HepG2 (cell line): ENCODE results near the gene CCDC97. TPM values are rescaled to one million over a fixed set of nuclear protein-coding genes. Genes with fewer than 3 reads are reported as not detected.

Experiments
- ATAC-seq: fragments of 200-7000 bp; cut with Tn5 transposase; 3 replicates; pipeline ENCODE4 v1.9.1; 2020; ENCODE audit warnings: mild to moderate bottlenecking, moderate library complexity
- BruUV-seq: library from RNA; stranded (reverse); fragments of 400-500 nt; replicated peaks from 2 replicates; lab custom pipeline; 2021; lab: Mats Ljungman, UMichigan
- CTCF ChIA-PET: fragments of 300-600 bp; formaldehyde crosslinking; extraction: SDS; loops from one replicate; lab custom pipeline; 2021; ENCODE audit warnings: low total read pairs, inconsistent platforms, low intra/inter-chr PET ratio; lab: Yijun Ruan, JAX
- POLR2A ChIA-PET: fragments of 350-600 bp; sonication (Branson Sonifier 250); formaldehyde crosslinking; loops from one replicate; lab custom pipeline; 2020; ENCODE audit warnings: antibody characterized with exemption, inconsistent platforms; lab: Yijun Ruan, JAX
- DNase-seq: peaks from one replicate; pipeline ENCODE4 v3.0.0-alpha.2; 2015; ENCODE audit warnings: low spot score
- FAIRE-seq: peaks from 3 replicates; lab custom pipeline; 2011; peaks lifted over from hg19 to GRCh38; lab: Jason Lieb, UNC
- H2AFZ ChIP-seq: one replicate; pipeline ENCODE4 v1.6.1; 2011; ENCODE audit warnings: low read length, inconsistent platforms
- H3K27ac ChIP-seq: fragments of 300-600 bp; 3 replicates; pipeline ENCODE4 v1.8.0; 2011; ENCODE audit warnings: mixed run types, mild to moderate bottlenecking, mixed read lengths, low read length, inconsistent platforms; ENCODE audit not compliant: insufficient read depth; ENCODE audit errors: extremely low read length
- H3K27me3 ChIP-seq, 2 experiments: fragments of 200-600 bp in 1 of 2; 2 replicates in 1 of 2; 3 replicates in 1 of 2; pipeline versions ENCODE4 v1.6.0 to v1.8.0; 2011; ENCODE audit warnings: low read length in 2 of 2, mild to moderate bottlenecking in 2 of 2, moderate library complexity in 2 of 2, inconsistent platforms in 1 of 2; ENCODE audit not compliant: insufficient read depth in 2 of 2, control insufficient read depth in 1 of 2
- H3K36me3 ChIP-seq, 2 experiments: fragments of 200-600 bp in 1 of 2; replicated peaks in 1 of 2; 2 replicates in 1 of 2; 3 replicates in 1 of 2; pipeline versions ENCODE4 v1.5.1 to v1.8.0; 2011; ENCODE audit warnings: low read length in 2 of 2, inconsistent platforms in 1 of 2; ENCODE audit not compliant: insufficient read depth in 2 of 2, control insufficient read depth in 1 of 2
- H3K4me1 ChIP-seq: 2 replicates; pipeline ENCODE4 v1.5.1; 2012; ENCODE audit warnings: low read length, inconsistent platforms; ENCODE audit not compliant: insufficient read depth
- H3K4me2 ChIP-seq: 2 replicates; pipeline ENCODE4 v1.6.0; 2011; ENCODE audit warnings: low read depth, low read length, inconsistent platforms
- H3K4me3 ChIP-seq, 3 experiments: fragments of 200-600 bp in 1 of 3; sonication (generic), shearing (Covaris generic) in 1 of 3; replicated peaks in 1 of 3; 2 replicates each; pipeline ENCODE4 v1.5.1; 2011 to 2016; ENCODE audit warnings: low read length in 3 of 3, inconsistent platforms in 2 of 3, low read depth in 2 of 3, mild to moderate bottlenecking in 2 of 3, control low read depth in 1 of 3, mixed read lengths in 1 of 3; ENCODE audit not compliant: insufficient read depth in 1 of 3
- H3K79me2 ChIP-seq: one replicate; pipeline ENCODE4 v1.6.1; 2011; ENCODE audit warnings: low read length, inconsistent platforms; ENCODE audit not compliant: insufficient read depth
- H3K9ac ChIP-seq: 2 replicates; pipeline ENCODE4 v1.6.0; 2011; ENCODE audit warnings: mild to moderate bottlenecking, low read depth, low read length, inconsistent platforms; ENCODE audit not compliant: insufficient read depth
- H3K9me3 ChIP-seq: 2 replicates; pipeline ENCODE4 v1.5.1; 2012; ENCODE audit warnings: mild to moderate bottlenecking, low read length
- H4K20me1 ChIP-seq: 2 replicates; pipeline ENCODE4 v1.6.0; 2011; ENCODE audit warnings: inconsistent platforms, mild to moderate bottlenecking, low read length, moderate library complexity; ENCODE audit not compliant: insufficient read depth
- EHMT2 ChIP-seq: fragments of 200-600 bp; sonication (generic); IDR thresholded peaks from 2 replicates; pipeline ENCODE4 v1.7.0; 2017; ENCODE audit warnings: antibody characterized with exemption, low read depth, low read length, borderline replicate concordance
- HES4 ChIP-seq: sonication (generic); formaldehyde crosslinking; IDR thresholded peaks from 2 replicates; pipeline ENCODE4 v1.9.0; 2021; ENCODE audit warnings: mild to moderate bottlenecking, missing genetic modification reagents, borderline replicate concordance
- MIER3 ChIP-seq: IDR thresholded peaks from 2 replicates; pipeline ENCODE4 v1.6.1; 2016; ENCODE audit warnings: missing compliant biosample characterization, borderline replicate concordance
- PLRG1 ChIP-seq: fragments of 450-650 bp; conservative IDR thresholded peaks from 2 replicates; pipeline ENCODE4 v1.6.1; 2016
- RCOR2 ChIP-seq: IDR thresholded peaks from 2 replicates; pipeline ENCODE4 v1.6.1; 2016; ENCODE audit warnings: missing biosample characterization, missing genetic modification reagents
- ZBTB3 ChIP-seq: sonication (generic); formaldehyde crosslinking; IDR thresholded peaks from 2 replicates; pipeline ENCODE4 v1.4.0; 2020; ENCODE audit warnings: low read depth, mild to moderate bottlenecking, moderate library complexity, missing genetic modification reagents, borderline replicate concordance
- ZNF564 ChIP-seq: sonication (generic); formaldehyde crosslinking; IDR thresholded peaks from 2 replicates; pipeline ENCODE4 v1.8.1; 2023; ENCODE audit warnings: mild to moderate bottlenecking, missing genetic modification reagents
- ZNF615 ChIP-seq: sonication (generic); formaldehyde crosslinking; IDR thresholded peaks from 2 replicates; pipeline ENCODE4 v1.5.0; 2020; ENCODE audit warnings: mild to moderate bottlenecking, missing genetic modification reagents, borderline replicate concordance
- ZNF619 ChIP-seq: sonication (generic); formaldehyde crosslinking; IDR thresholded peaks from 2 replicates; pipeline ENCODE4 v1.4.0; 2020; ENCODE audit warnings: mild to moderate bottlenecking, missing genetic modification reagents
- ZNF773 ChIP-seq: sonication (generic); formaldehyde crosslinking; IDR thresholded peaks from 2 replicates; pipeline ENCODE4 v1.4.0; 2020; ENCODE audit warnings: missing genetic modification reagents, borderline replicate concordance
- ZZZ3 ChIP-seq: sonication (generic); formaldehyde crosslinking; IDR thresholded peaks from 2 replicates; pipeline ENCODE4 v1.4.0; 2020; ENCODE audit warnings: missing genetic modification reagents, mild to moderate bottlenecking, borderline replicate concordance
- WGBS: methylation state at CpG from one replicate; pipeline ENCODE4 v1.1.6; 2017; ENCODE audit warnings: low lambda C conversion rate; 5-methylcytosine and 5-hydroxymethylcytosine counted together
- in situ Hi-C: cut with HindIII; loops from 2 replicates; pipeline ENCODE4 v1.10.0; 2017; ENCODE audit warnings: low pct_unique_long_range_greater_than_20kb; ENCODE audit not compliant: extremely low pct_ligation_motif_present
- intact Hi-C: fragments of 100-400 bp; cut with micrococcal nuclease; formaldehyde crosslinking; loops from one replicate; pipeline ENCODE4 v1.10.0; 2022; ENCODE audit not compliant: unreplicated experiment
- polyA plus RNA-seq, 8 experiments: library from polyadenylated mRNA; depleted of rRNA in 3 of 8; stranded (reverse) in 7 of 8; unstranded in 1 of 8; fragments of >200 nt; fragmentation: Illumina TruSeq in 4 of 8; extraction: Trizol in 4 of 8; gene quantifications; 2 replicates each; pipeline versions ENCODE4 v1.2.1 to v1.2.3, GENCODE V29; 2011 to 2016; ENCODE audit warnings: low read depth in 4 of 8, missing spikeins in 1 of 8, mixed read lengths in 1 of 8; ENCODE audit not compliant: insufficient read depth in 1 of 8
- total RNA-seq, 5 experiments: library from RNA; depleted of rRNA; stranded (reverse); fragments of >200 nt; fragmentation: Illumina TruSeq; extraction: Trizol; gene quantifications; 2 replicates each; pipeline ENCODE4 v1.2.3, GENCODE V29; 2016; ENCODE audit warnings: low read depth in 1 of 5
- TF ChIP-seq, protein P1 (sequence below): sonication (generic); formaldehyde crosslinking; IDR thresholded peaks from 2 replicates; pipeline ENCODE4 v1.5.0; 2020; ENCODE audit warnings: missing genetic modification reagents, mild to moderate bottlenecking, borderline replicate concordance
- TF ChIP-seq, protein P2 (sequence below): IDR thresholded peaks from 2 replicates; pipeline ENCODE4 v1.6.1; 2016; ENCODE audit warnings: missing compliant biosample characterization, missing genetic modification reagents, borderline replicate concordance
- TF ChIP-seq, protein P3 (sequence below): IDR thresholded peaks from 2 replicates; pipeline ENCODE4 v1.6.1; 2016; ENCODE audit warnings: missing genetic modification reagents, missing compliant biosample characterization

The CCDC97 gene
- total and polyA plus RNA-seq, 2 of the 13 experiments (the other 11 are each of a cell fraction or from before 2014, with no cell fraction given): 6.2 to 7.3 TPM

DNA sequence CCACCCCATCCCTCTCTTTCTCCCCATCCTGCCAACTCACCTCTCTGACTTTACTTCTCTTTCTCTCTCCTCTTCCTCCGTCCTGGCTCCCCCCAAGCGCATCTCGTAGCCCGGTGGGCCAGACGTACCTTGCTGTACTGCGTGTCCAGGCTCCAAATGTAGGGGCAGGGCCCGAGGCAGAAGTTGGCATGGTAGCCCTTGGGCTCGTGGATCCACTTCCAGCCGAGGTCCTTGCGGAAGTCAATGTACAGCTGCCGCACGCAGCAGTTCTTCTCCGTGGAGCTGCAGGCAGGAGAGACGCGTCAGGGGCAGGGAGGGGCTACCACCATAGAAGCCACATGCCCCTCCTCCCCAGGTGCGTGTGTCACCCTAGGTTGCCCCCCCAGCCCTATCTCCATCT, 22.0 kb downstream of the CCDC97 start:
- H3K4me2 ChIP-seq: no peak overlapping the region
- CTCF ChIA-PET: no interaction called here
- no peaks in the 10 kb centered on the region for H3K27me3 ChIP-seq
- no peaks in the 10 kb centered on the region for H3K79me2 ChIP-seq
- intact Hi-C loops (no loop called here), in situ Hi-C loops (no loop called here)
- H3K9ac ChIP-seq: no peak overlapping the region
- H2AFZ ChIP-seq: no peak overlapping the region
- ATAC-seq (no peak), FAIRE-seq (no peak), DNase-seq (no peak)
- POLR2A ChIA-PET: no interaction called here
- TF ChIP-seq EHMT2 (no peak), ZNF615 (CRISPR knock-in tag) (no peak), HES4 (CRISPR knock-in tag) (no peak), ZNF773 (CRISPR knock-in tag) (no peak), ZNF564 (no peak), PLRG1 (no peak), RCOR2 (CRISPR knock-in tag) (no peak), ZZZ3 (CRISPR knock-in tag) (no peak)
- TF ChIP-seq, protein P1, sequence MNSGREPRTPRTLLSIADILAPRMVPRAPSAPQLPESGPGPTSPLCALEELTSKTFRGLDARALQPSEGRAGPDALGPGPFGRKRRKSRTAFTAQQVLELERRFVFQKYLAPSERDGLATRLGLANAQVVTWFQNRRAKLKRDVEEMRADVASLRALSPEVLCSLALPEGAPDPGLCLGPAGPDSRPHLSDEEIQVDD (CRISPR knock-in tag): no peak
- H3K4me3 ChIP-seq: no peak overlapping the region
- no TSS peak for BruUV-seq
- H3K27ac ChIP-seq: no peak overlapping the region
- H3K36me3 ChIP-seq: peaks cover 15 to 46% of the 10 kb centered on the region in 2 experiments; a peak in 4 of 5 replicates
- WGBS: 96% methylated on average over 16 of the region's 16 CpGs
- H3K4me1 ChIP-seq: peaks cover 5% of the 10 kb centered on the region
- H3K9me3 ChIP-seq: no peaks in the 10 kb centered on the region
- H4K20me1 ChIP-seq: no peaks in the 10 kb centered on the region

DNA sequence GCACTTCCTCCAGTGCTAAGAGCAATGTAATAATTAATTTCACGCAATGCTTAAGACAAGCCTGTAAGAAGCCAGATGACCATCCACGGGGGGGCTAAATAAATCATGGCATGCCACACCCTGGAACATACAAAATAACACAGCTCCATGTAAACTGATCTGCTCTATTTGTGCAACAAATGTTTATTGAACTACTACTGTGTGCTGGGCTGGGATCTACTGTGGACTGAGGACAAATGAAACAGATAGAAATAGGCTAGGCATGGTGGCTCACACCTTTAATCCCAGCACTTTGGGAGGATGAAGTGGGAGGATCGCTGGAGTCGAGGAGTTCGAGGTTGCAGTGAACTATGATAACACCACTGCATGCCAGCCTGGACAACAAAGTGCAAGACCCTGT, 22.5 kb downstream of the CCDC97 start:
- Histone ChIP-seq H4K20me1 (no peaks in the 10 kb centered on the region), H3K4me2 (no peak overlapping the region), H3K9ac (no peak overlapping the region), H3K9me3 (no peaks in the 10 kb centered on the region), H3K27ac (no peak overlapping the region), H3K79me2 (no peaks in the 10 kb centered on the region), H3K4me3 (no peak overlapping the region), H3K27me3 (no peaks in the 10 kb centered on the region), H3K36me3 (peaks cover 15 to 46% of the 10 kb centered on the region in 2 experiments; a peak in 4 of 5 replicates), H2AFZ (no peak overlapping the region), H3K4me1 (no peaks in the 10 kb centered on the region)
- ATAC-seq: no peak
- in situ Hi-C loops (no loop called here), intact Hi-C loops (no loop called here)
- 94% methylated on average over 5 of the region's 5 CpGs for WGBS
- no peak for FAIRE-seq
- ChIA-PET POLR2A (no interaction called here), CTCF (no interaction called here)
- BruUV-seq: no TSS peak
- no peak for DNase-seq
- TF ChIP-seq, protein P2, sequence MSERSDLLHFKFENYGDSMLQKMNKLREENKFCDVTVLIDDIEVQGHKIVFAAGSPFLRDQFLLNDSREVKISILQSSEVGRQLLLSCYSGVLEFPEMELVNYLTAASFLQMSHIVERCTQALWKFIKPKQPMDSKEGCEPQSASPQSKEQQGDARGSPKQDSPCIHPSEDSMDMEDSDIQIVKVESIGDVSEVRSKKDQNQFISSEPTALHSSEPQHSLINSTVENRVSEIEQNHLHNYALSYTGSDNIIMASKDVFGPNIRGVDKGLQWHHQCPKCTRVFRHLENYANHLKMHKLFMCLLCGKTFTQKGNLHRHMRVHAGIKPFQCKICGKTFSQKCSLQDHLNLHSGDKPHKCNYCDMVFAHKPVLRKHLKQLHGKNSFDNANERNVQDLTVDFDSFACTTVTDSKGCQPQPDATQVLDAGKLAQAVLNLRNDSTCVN: no peak
- TF ChIP-seq ZBTB3 (CRISPR knock-in tag) (no peak), MIER3 (no peak), ZNF619 (CRISPR knock-in tag) (no peak)
- TF ChIP-seq, protein P3, sequence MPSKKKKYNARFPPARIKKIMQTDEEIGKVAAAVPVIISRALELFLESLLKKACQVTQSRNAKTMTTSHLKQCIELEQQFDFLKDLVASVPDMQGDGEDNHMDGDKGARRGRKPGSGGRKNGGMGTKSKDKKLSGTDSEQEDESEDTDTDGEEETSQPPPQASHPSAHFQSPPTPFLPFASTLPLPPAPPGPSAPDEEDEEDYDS (CRISPR knock-in tag): no peak
